HG03571 (cell line): ENCODE results near the gene ENDOU.
A peak's percentile ranks its signal among the peaks of the same experiment; 100 is the strongest.

Experiments
- ATAC-seq: cut with Tn5 transposase; IDR thresholded peaks from one replicate; pipeline ENCODE4 v1.9.1; 2021; ENCODE audit not compliant: unreplicated experiment

The ENDOU gene

GRCh38 chr12:47722136-47722834, 3.0 kb downstream of the ENDOU start:
- ATAC-seq = no peak

DNA sequence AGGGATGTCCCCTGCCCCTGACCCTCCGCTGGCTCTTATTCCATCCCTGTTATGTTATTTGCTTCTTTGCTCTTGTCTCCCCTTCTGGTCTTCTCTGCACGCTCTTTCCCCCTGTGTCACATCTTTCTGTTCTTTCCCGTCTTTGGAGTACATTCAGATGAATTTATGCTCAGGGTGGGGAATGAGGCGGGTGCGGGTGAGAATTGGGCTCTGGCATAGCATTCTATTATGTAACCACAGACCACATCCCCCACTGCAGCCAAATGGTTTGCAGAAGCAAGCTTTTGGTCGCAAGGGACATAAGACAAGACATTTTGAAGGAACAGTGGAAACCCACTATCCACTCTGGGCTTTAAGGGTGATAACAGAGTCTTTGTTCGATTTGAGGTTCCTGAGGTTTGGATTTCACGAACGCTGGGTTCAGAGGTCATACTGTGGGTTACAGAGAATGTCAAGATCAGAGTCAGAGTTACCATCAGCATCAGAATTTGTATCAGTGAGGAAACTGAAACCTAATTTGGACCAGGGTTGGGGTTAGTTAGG, 3.8 kb downstream of the ENDOU start:
- ATAC-seq = no peak

DNA sequence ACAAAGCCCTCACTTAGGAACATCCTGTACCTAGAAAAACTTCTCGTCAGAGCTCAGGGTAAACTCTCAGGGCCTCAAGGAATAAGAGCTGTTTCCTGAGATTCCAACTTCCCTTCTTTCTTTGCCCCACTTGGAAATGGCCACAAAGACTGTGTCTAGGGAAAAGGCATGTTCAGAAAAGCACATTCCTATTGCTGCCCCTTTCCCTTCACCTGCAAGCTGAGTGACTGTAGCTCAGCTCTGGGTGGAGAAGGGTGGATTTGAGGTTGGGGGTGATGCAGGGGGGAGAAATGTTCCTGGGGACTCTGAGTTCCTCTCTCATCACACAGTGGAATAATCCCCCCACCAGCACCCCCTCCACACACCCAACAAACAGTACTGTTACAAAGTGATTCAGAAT, 6.8 kb downstream of the ENDOU start:
- no peak for ATAC-seq

DNA sequence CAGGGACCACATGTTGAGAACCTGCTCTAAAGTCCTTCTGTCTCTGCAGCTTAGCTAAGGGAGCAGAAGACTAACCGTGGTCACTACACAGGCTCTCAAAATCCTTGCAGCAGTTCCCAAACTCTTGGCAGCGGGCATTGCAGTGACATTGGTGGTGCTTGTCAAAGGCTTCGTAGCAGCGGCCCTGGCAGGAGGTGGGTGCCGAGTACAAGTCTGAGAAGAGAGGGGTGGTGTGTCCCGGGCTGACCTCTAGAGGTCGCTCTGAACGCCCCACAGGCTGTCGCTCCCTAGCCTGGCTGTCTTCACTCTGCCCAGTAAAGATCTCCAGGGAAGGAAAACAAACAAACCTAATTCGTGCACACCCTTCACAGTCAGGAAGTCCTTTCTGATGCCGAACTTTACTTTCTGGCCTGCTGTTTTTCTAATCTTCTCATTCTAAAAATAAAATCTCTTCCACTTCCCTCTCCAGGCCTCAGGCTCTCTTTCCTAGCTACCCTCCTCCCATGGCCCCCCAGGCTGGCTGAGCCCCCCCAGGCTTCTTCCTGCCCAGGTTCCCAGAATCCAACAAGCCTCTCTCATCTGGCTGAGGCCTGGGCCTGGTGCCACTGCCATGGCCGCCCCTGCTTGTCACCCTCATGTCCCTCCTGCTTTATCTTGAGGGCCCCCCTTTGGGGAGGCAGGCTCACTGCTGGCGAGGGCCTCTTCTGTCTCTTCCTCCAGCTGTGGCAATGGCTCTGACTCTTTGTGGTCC, 7.7 kb downstream of the ENDOU start:
- ATAC-seq = no peak

- no peak for ATAC-seq
These were observed 8.2 kb downstream of the ENDOU start for GRCh38 chr12:47717046-47717442.

DNA sequence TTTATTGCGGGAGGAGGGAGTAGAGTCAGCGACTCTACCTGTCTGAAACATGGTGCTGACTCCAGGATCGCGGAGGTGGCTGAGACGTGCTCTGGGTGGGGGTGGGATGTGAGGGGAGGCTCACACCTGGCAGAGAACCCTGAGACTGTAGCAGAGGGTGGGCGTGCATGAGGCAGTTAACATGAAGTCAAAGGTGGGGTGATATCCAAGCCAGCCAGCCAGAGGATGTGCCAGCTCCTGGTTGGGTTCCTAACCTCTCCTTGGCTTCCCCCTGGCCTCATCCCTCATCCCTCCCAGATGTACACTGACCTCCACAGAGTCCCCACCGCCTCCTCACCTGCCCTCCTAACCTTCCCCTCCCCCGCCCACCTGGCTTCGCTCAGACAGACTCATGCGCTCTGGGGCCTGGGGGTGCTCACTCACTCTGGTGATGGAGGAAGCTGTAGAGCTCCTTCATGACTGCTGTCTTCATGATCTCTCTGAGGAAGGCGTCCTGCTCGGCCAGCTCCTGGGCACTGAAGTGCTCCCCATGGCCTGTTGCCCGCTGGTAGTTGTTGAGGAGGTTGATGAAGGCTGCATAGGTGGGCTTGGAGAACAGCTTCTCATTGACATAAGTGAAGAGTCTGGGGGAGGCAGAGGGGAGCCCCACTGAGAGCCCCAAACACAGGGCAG, 9.3 kb downstream of the ENDOU start:
- no peak for ATAC-seq

GRCh38 chr12:47715393-47715876, 9.9 kb downstream of the ENDOU start:
- ATAC-seq = peak; percentile 81

DNA sequence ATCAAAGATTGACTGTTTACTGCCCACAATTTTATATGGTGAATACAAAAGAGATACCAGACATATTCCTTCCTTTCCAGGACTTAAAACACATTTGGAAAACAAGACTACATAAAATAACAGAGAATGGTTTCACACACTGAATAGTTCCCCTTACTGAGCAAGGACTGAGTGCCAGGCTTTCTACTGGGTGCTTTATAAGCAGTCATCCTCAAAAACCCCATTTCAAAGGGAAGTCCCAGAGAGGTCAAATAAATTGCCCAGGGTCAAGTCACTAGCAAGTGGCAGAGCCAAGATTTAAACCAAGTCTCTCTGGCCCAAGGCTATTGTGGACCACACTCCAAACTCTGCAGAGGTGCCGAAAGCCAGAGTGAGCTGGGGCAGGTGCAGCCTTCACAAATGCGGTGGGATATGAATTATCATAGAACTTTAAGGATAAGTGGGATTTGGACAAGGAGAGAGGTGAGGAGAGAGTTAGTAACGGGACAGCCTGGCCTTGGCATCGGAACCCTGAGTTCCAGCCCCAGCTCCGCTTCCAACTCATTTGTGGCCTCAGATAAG, 10.4 kb downstream of the ENDOU start:
- peak; percentile 13 for ATAC-seq

DNA sequence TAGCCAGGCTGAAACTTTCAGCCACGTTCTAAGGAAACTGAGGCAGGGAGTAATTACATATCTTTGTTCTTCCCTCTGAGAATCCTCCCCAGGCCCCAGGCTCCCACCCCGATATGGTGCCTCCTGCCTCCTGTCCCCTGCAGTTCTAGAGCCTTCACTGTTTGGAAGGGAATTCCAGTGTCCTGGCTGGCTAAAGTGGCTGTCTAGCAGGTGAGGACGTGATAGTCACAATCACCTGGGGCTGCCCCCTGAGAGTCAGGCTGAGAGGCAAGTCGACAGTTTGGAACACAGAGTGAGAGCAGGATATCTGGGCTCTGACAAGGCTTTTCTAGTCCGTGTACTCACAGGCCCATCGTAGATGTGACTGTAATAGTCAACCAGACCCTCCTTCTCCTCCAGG, 13.1 kb downstream of the ENDOU start:
- ATAC-seq = no peak

DNA sequence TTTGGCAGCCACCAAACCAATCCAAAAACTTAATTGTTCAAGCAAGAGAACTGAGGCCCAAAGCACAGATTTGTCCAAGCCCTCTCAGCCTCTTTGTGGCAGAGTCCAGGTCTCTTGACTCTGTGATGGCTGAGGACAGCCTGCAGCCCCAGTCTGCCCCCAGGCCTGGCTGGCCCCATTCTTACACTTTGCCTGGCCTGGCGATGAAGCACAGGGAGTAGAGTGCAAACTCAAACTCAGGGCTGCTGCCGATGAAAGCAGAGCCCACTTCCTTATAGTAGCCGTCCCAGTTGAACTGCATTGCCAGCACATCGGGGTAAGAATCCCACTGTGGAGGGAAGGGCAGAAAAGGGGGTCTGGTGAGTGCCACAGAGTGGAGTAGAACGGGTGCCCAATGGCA, 13.8 kb downstream of the ENDOU start:
- no peak for ATAC-seq

DNA sequence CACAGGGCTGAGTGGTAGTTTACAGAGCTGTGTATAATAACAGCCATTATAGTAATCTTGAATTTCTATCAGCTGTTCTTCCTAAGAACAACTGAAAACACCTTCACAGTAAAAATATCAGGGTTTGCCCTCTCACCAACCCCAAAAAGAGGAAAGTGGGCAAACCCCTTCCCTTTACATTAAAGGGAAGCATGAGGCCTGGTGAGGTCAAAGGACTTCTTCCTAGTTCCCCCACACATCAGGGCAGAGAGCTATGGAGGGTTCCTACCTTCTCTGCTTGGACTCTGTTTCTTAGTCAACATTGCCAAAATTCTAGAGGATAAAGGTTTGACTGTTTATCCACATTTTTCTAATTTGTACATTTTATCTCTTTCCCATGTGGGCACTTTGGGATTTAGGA, 15.0 kb downstream of the ENDOU start:
- ATAC-seq = no peak

DNA sequence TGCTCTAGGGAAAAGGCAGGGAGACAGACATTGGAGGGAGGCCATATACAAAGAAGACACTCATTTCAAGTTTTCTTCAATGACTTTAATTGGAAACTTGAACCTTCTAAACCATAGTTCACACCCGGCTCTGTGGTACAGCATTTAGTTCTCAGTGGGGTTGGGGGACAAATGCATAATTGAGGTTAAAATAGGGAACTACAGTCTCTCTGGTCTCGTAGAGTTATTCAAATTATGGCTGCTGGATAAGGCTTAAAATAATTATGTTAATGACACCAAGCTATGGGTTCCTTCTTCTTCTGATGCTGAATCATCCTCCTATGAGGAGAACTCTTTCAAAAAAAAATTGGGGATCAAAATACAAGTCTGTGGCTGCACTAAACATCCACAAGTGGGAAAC, 15.6 kb downstream of the ENDOU start:
- ATAC-seq = no peak

- no peak for ATAC-seq
These were observed 16.1 kb downstream of the ENDOU start for GRCh38 chr12:47709237-47709636.

GRCh38 chr12:47707905-47708543, 17.3 kb downstream of the ENDOU start:
- ATAC-seq = no peak

DNA sequence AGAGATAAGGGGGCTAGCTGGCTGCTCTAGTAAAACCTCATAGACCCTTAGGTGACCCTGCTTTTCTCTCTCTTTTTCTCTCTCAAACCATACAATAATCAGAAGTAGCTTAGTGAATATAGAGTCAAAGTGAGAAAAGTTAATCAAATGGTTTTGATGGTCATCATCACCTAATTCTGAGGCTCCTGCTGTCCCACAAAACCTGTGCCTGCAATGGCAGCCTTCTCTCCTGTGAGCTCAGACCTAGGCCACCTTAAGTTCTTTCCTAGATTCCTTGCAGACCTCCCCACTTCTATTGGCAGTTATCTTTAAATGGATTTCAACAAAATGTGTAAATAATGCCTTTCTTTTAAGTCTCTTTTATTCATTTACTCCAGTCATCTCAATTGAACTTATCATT, 17.9 kb downstream of the ENDOU start:
- ATAC-seq = no peak

DNA sequence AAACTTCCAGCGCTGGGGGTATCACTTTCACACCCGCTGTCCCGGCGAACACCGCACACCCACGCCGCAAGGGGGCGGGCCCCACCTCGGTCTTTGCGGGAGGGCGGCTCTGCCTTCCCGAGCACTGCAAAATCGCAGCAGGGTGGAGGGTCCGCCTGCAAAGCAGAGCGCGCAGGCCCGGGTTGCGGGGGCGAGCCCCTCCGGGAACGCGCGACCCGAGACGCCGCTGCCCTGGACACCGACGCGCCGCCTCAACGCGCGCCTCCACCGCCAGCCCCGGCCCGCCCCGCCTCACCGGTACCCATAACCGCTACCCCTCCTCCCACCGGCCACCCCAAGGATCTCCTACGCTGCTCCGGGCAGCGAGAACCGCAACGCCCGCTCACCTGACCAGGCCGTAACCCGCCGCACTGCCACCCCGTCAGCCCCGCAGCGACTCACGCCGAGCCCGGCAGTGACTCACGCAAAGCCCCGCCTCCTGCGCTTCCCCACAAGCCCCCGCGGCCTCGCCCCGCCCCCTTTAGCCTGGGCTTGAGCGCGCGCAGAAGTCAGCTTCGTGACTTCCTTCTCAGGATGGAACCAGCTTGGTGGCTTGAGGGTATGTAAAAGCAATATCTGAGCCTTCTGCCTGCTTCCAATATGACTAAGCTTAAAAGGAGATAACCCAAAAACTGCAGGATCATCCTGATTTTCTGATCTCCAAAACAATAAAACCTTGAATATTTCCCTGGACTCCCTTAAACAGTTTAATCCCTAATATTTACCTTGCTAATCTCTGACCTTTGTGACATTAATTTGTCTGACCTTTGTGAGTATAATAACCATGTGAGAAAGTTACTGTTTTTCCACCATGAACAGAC, 19.5 kb downstream of the ENDOU start, which contains the start of gene RPAP3:
Gene RPAP3 (minus strand): TSS at position 465 of the 860 bp plus-strand sequence. CDS start 3,190 bp downstream, outside the sequence.
- ATAC-seq = peak; percentile 81

DNA sequence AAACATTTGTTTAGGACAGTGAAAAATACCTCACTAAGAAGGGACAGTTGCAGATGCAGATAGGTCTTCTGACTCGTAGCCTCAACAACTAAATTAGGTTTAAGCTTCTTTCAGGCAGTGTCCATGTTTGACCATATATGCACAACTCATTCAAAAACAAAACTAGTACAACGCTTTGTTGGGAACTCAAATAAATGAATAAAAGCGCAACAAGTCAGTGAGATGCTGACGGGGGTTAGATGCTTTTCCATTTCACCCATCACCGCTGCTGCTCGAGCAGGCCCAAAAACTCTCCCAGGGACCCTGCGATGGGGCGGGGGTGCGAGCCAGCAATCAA, 20.1 kb downstream of the ENDOU start:
- ATAC-seq = no peak

DNA sequence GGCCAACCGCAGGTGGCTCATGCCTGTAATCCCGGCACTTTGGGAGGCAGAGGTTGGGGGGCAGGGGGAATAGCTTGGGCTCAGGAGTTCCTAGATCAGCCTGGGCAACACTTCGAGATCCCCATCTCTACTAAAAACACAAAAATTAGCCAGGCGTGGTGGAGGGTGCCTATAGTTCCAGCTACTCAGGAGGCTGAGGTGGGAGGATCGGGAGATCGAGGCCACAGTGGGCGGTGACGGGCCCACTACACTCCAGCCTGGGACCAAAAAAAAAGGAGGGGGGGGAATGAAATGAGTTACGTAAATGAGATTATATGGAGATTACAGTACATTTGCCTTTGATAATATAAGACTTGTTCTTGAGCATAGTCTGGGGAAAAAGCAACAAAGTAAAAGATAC, 20.6 kb downstream of the ENDOU start:
- ATAC-seq = no peak

DNA sequence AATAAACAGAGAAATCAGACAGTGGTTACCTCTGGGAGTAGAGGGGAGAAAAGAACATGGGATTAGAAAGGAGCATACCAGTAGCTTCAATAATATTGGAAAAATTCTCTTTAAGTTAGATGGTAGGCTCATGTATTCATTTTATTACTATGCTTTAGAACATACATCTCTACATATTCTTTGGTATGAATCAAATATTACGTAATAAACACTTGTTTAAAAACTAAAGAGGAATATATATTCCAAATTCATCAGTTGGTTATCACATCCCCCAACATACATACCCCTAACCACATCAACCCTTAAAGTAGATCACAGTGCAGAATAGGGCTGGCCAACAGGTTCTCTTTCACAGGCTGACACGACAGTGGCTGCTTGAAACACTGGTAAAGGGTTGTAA, 25.0 kb downstream of the ENDOU start:
- ATAC-seq = no peak

GRCh38 chr12:47698631-47699030, 26.7 kb downstream of the ENDOU start:
- no peak for ATAC-seq
